GM19023 (cell line): ENCODE measurements around the gene RNF168.
"Not testable (repeated sequence)": the region's sequence is repeated elsewhere in the genome, so short reads cannot be mapped to it uniquely, and the experiment has no call there.

Experiments used
- ATAC-seq: cut with Tn5 transposase; IDR thresholded peaks from one replicate; pipeline ENCODE4 v1.9.1; 2021; ENCODE audit warnings: mild to moderate bottlenecking, moderate library complexity; ENCODE audit not compliant: unreplicated experiment

The RNF168 gene

DNA sequence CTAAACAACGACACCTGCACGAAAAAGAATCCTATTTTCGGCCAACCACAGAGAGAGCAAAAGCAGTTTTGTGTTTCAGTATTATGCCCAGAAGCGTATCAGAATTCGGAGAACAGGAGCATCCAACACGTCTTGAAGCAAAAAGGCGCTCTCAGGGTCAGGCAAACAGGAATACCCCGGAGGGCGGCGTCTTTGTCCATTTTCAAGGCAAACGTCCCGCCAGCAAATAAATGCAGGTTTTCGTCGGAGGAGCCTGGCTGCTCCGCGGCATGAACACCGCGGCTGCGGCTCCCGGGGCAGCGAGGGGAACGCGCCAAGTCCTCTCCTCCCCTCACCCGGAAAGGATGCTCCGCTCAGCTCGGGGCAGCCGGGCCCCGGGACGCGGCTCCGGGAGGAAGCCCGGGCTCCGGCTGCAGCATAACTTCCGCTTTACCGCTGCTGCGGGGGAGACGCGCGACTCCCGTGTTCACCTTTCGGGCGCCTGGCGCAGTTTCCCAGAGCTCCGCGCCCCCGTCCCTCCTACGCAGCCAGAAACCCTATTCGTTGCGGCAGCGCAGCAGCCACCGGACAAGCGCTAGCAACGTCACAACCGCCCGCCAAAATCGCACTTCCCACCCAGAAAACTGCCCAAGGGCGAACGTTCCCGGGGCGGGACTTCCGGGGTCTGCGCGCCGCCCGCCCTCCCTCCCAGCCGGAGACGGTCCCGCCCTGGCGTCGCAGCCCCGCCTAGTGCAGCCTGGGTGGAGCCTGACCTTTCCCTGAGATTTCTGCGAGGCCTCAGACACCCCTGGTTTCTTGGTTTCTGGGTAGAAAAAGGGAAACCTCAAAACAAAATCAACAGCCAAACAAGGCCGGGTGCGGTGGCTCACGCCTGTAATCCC is at the start of gene RNF168:
Gene RNF168, minus strand, starts transcription at position 573 of the 881 bp plus-strand sequence. CDS start 595 bp downstream, outside the sequence.
- ATAC-seq = peak; percentile 80

DNA sequence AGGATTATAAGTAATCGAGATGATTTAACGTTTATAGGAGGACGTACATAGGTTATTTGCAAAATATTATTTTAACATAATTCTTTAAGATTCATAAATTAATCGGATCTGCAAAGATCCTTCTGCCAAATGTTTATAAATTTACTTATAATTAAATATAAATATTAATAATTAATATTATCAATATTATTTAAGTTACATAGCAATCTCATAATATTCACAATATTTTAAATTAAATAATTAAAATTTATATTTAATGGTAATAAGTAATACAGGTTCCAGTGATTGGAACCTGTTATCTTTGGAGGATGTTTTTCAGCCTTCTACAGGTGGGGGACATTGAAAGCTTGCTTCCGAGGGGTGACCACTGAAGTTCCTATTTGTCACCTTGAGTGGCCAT is 48.7 kb upstream of the RNF168 start:
- ATAC-seq = no peak

- ATAC-seq = not testable (repeated sequence)
Measured at GRCh38 chr3:196550172-196550571, 46.6 kb upstream of the RNF168 start.

DNA sequence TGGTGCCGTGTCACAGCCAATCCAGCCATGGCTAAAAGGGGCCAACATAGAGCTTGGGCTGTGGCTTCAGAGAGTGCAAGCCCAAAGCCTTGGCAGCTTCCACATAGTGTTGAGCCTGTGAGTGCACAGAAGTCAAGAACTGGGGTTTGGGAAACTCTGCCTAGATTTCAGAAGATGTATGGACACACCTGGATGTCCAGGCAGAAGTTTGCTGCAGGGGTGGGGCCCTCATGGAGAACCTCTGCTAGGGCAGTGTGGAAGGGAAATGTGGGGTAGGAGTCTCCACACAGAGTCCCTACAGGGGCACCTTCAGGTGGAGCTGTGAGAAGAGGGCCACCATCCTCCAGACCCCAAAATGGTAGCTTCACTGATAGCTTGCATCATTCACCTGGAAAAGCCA is 45.7 kb upstream of the RNF168 start:
- not testable (repeated sequence) for ATAC-seq

- ATAC-seq = no peak
Measured at GRCh38 chr3:196547067-196547466, 43.5 kb upstream of the RNF168 start.

DNA sequence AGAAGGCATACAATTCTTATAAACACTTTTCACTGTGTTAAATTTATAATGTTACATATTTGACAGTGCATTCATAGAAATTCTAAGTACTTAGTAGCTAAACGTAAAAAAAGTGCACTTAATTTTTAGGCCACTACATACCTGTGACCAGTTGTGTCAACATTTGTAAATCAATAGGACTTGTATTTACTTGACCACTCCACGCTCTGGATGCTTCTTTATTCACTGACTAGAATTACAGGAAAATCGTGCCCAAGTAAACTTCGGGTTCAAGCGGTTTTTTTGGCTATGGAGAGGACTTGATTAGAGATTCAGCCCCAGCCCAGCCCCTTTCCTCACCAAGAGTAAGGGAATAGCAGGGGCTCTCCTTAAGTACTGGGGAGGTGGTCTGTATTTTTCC is 43.0 kb upstream of the RNF168 start:
- ATAC-seq = no peak

GRCh38 chr3:196544491-196544992 is 41.0 kb upstream of the RNF168 start:
- no peak for ATAC-seq

DNA sequence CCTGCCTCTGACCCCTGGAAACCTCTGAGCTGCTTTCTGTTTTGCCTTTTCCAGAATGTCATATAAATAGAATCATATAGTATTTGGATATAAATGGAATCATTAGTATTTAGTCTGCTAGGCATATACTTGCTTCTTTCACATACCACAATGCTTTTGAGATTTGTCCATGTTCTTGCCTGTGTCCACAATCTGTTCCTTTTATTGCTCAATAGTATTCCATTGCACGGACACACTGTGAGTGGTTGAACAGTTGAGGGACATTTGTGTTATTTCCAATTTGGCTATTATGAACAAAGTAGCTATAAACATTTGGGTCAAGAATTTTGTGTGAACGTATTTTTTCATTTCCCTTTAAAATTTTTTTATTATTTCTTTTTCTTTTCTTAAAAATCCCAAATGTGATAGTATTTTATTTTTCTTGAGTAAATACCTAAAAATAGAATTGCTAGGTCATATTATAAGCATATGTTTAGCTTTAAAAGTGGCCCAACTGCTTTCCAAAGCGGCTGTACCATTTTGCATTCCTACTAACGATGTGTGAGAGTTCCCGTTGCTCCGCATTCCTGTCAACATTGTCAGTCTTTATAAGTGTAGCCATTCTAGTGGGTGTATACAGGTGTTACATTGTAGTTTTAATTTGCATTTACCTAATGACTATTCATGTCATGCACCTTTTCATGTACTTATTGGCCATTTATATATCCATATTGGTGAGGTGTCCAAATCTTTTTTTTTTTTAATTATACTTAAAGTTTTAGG is 38.3 kb upstream of the RNF168 start:
- no peak for ATAC-seq

GRCh38 chr3:196537319-196537984 is 33.9 kb upstream of the RNF168 start:
- ATAC-seq = no peak

GRCh38 chr3:196533260-196533681 is 29.7 kb upstream of the RNF168 start:
- no peak for ATAC-seq

DNA sequence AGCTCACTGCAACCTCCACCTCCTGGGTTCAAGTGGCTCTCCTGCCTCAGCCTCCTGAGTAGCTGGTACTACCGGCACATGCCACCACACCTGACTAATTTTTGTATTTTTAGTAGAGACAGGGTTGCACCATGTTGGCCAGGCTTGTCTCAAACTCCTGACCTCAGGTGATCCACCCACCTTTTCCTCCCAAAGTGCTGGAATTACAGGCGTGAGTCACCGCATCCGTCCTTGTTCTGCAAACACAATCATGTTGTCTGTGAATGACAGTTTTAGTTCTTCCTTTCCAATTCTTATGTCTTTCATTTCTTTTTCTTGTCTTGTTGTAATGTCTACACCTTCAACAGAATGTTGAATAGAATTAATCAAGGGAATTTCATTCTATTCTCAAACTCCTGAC is 27.9 kb upstream of the RNF168 start:
- ATAC-seq = no peak

- peak; percentile 64 for ATAC-seq
Measured at GRCh38 chr3:196528639-196529233, 25.2 kb upstream of the RNF168 start.

- ATAC-seq = no peak
Measured at GRCh38 chr3:196525141-196525540, 21.6 kb upstream of the RNF168 start.

DNA sequence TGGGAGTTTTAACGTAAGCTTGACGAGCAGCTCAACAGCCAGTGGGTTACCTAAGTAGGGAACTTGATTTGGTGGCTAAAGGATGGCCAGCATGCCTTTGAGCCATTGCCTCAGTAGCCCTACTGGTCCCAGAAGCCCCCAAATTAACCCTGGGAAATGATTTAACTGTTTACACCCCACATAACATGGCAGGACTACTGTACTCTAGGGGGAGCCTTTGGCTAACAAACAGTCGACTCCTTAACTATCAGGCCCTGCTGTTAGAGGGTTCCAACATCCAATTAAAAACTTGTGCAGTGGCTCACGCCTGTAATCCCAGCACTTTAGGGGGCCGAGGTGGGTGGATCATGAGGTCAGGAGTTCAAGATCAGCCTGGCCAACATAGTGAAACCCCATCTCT is 21.0 kb upstream of the RNF168 start:
- no peak for ATAC-seq

DNA sequence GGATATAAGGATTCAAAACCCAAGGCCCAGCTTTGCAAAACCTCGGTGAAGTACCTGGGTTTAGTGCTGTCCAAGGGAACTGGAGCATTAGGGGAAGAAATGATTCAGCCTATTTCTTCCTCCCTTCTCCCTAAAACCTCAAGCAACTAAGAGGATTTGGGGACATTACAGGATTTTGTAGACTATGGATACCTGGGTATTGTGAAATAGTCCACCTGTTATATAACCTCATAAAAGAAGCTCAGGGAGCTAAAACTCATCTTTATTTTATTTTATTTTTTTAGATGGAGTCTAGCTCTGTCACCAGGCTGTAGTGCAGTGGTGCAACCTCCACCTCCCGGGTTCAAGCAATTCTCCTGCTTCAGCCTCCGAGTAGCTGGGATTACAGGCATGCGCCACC is 20.3 kb upstream of the RNF168 start:
- no peak for ATAC-seq

DNA sequence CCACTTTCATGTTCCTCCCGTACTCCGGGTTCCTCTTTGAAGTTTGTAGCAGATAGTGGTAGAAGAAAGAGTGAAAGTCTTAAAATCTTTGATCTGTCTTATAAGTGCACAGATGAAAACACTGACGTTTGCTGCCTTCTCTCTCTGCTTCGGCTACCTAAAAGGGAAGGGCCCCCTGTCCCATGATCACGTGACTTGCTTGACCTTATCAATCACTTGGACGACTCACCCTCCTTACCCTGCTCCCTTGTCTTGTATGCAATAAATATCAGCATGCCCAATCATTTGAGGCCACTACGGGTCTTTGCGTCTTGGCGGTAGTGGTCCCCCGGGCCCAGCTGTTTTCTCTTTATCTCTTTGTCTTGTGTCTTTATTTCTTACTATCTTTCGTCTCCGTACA is 17.7 kb upstream of the RNF168 start:
- ATAC-seq = not testable (repeated sequence)

DNA sequence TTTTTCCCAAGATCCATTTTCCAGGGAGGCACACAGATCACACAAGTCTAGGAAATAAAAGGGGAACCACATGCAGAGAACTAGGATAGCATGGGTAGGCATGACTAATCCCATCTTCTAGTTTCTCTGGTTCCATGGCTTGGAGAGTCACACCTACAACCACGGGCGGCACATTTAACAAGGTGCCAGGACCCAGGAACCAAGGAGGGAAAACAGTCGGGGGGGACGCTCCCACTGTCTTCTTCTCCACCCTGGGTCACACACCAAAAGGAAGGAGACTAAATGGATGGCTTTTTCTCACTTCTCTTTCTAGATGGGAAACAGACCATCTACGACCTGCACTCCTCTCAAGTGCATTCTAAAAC is 16.1 kb upstream of the RNF168 start:
- ATAC-seq = no peak

DNA sequence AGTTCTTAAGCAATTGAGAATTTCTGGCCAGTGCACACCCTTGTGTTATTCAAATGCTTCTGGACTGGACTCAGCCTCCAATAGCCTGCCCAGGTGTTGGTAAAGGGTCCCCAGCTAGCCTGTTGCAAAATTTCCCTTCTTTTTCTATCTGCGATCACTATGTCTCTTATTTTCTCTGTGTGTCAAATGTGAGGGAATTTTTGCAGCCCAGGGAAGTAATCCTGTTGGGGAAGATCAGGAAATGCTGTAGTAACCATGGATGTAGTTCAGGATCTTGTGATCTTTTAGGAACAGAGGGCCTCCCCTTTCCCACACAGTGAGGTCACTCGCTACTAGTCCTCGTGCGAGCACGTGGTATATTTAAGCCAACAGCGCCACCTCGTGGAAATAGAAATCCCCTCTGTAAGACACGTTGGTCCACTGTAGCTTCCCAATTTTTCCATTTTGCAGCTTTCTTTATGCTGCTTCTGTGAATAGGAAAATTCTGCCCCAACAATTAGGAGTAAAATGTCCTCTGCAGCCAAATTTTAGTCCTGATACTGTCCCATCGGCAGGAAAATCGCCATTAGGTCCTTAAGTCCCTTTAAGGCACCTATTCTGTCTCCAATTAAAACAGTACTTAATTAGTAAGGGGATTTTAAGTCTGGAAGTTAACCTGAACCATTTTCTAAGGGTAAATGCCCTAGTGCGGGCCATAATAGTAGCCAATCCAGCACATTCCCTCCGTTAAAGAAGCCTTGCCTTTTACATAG is 15.6 kb upstream of the RNF168 start:
- ATAC-seq = no peak

DNA sequence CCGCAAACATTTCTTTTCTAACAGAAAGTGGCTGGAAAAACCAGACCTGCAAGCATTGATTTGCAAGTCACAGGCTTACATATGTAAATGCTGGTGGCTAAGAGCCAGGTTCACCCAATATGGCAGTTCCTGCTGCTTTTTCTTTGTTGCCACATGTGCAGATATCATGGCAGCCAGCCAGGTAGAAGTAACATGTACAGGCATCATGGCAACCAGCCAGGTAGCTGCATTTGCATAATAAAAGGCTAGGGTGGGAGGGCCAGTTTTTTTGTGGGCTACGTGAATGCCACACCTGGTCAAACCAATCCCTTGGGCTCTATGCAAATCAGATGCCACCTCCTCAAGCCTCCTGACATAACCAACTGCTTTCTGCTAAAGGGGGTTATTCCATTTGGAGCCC is 14.4 kb upstream of the RNF168 start:
- ATAC-seq = no peak

- ATAC-seq = no peak
Measured at GRCh38 chr3:196517162-196517800, 13.7 kb upstream of the RNF168 start.
